Right cardiac atrium (tissue), 5 donors: ENCODE data around the gene MMP25. TPM values are rescaled to one million over a fixed set of nuclear protein-coding genes. Genes with fewer than 3 reads are reported as not detected.

Experiments
- ATAC-seq, 2 donors: fragments of 200-7000 bp; cut with Tn5 transposase; one replicate each; pipeline versions ENCODE4 v1.8.0 to v1.9.1; 2020; ENCODE audit warnings: moderate library complexity in 2 of 2, mild to moderate bottlenecking in 1 of 2
- DNase-seq, 3 donors: peaks; one replicate each; pipeline ENCODE4 v3.0.0-alpha.2; 2020
- H3K27ac ChIP-seq: one replicate; pipeline ENCODE4 v1.5.1; 2013; ENCODE audit warnings: mild to moderate bottlenecking, low read length, control low read depth, moderate library complexity
- H3K27me3 ChIP-seq: one replicate; pipeline ENCODE4 v1.6.1; 2013; ENCODE audit not compliant: control insufficient read depth, insufficient read depth
- H3K4me1 ChIP-seq: one replicate; pipeline ENCODE4 v1.6.1; 2013; ENCODE audit warnings: low read length; ENCODE audit not compliant: control insufficient read depth, insufficient read depth
- H3K4me3 ChIP-seq: one replicate; pipeline ENCODE4 v1.5.1; 2013; ENCODE audit warnings: low read length, control low read depth
- H3K9me3 ChIP-seq: one replicate; pipeline ENCODE4 v1.6.1; 2013; ENCODE audit warnings: low read length; ENCODE audit not compliant: control insufficient read depth
- WGBS: extraction: QIAGEN DNeasy Blood & Tissue Kit; methylation state at CpG from one replicate; pipeline ENCODE4 v1.1.7; 2013; 5-methylcytosine and 5-hydroxymethylcytosine counted together
- intact Hi-C, 4 donors: fragments of 100-400 bp; cut with DNase I; formaldehyde crosslinking; loops; one replicate each; pipeline versions ENCODE4 v1.11.0 to v1.14.0; 2022 to 2023
- polyA plus RNA-seq: library from polyadenylated mRNA; stranded (reverse); fragments of 200-250 nt; gene quantifications from one replicate; pipeline ENCODE4 v1.2.3, GENCODE V29; 2013
- total RNA-seq, 4 donors: library from RNA; stranded (reverse); fragmentation: NEBNext Ultra II Directional; extraction: Animal tissue kit (Norgen Biotek cat#: 25700); gene quantifications; one replicate each; pipeline ENCODE4 v1.2.1, GENCODE V29; 2021
- donor health status: healthy with polysubstance abuse.
- donor health status: DM: no; HTN: yes; CAD: no.
- donor health status: DM: no; HTN: no; CAD: no.
- donor health status: DM: no; HTN: yes; CAD: no; lungs with severe emphysema.
- donor health status: DM: yes; HTN: yes; CAD: no.

Gene MMP25
- total and polyA plus RNA-seq, 5 donors, result 0.68 to 1.7 (median 0.79) TPM

GRCh38 chr16:3088925-3089716, 42.8 kb downstream of the MMP25 start:
- H3K27ac ChIP-seq, result no peak overlapping the region
- WGBS, result 96% methylated on average over 71 of the region's 71 CpGs
- H3K4me3 ChIP-seq, result no peak overlapping the region
- no peaks in the 10 kb centered on the region for H3K9me3 ChIP-seq
- ATAC-seq, result no peak
- DNase-seq, result peak in 2 of 3 donors; percentile 49 to 51
- H3K27me3 ChIP-seq, result no peaks in the 10 kb centered on the region
- intact Hi-C loops, result no loop called here
- H3K4me1 ChIP-seq, result peaks cover 4% of the 10 kb centered on the region

- Histone ChIP-seq H3K4me3 (no peak overlapping the region), H3K27me3 (no peaks in the 10 kb centered on the region), H3K4me1 (peaks cover 4% of the 10 kb centered on the region), H3K27ac (no peak overlapping the region), H3K9me3 (no peaks in the 10 kb centered on the region)
- ATAC-seq (no peak), DNase-seq (peak in 1 of 3 donors; percentile 45)
- 97% methylated on average over 81 of the region's 81 CpGs for WGBS
- intact Hi-C loops, result no loop called here
These were observed 43.6 kb downstream of the MMP25 start for GRCh38 chr16:3089717-3090592.

GRCh38 chr16:3091551-3091950, 45.2 kb downstream of the MMP25 start:
- intact Hi-C loops, result no loop called here
- H3K27me3 ChIP-seq, result no peaks in the 10 kb centered on the region
- no peak for ATAC-seq
- no peaks in the 10 kb centered on the region for H3K9me3 ChIP-seq
- DNase-seq, result peak in 1 of 3 donors; percentile 45
- H3K4me1 ChIP-seq, result peaks cover 4% of the 10 kb centered on the region
- no peak overlapping the region for H3K4me3 ChIP-seq
- no peak overlapping the region for H3K27ac ChIP-seq
- WGBS, result 85% methylated on average over 8 of the region's 8 CpGs

- no peak for ATAC-seq
- intact Hi-C loops, result no loop called here
- no peaks in the 10 kb centered on the region for H3K9me3 ChIP-seq
- DNase-seq, result peak in 1 of 3 donors; percentile 53
- H3K4me3 ChIP-seq, result no peak overlapping the region
- H3K4me1 ChIP-seq, result peaks cover 4% of the 10 kb centered on the region
- WGBS, result 57% methylated on average over 20 of the region's 20 CpGs
- no peak overlapping the region for H3K27ac ChIP-seq
- H3K27me3 ChIP-seq, result no peaks in the 10 kb centered on the region
These were observed 46.2 kb downstream of the MMP25 start for GRCh38 chr16:3092501-3092941.

GRCh38 chr16:3094289-3095027, 48.1 kb downstream of the MMP25 start:
- peak in 2 of 3 donors; percentile 25 to 44 for DNase-seq
- WGBS, result 83% methylated on average over 22 of the region's 22 CpGs
- Histone ChIP-seq H3K27me3 (no peaks in the 10 kb centered on the region), H3K9me3 (no peaks in the 10 kb centered on the region), H3K4me1 (peaks cover under 1% of the 10 kb centered on the region), H3K27ac (no peak overlapping the region), H3K4me3 (no peak overlapping the region)
- no peak for ATAC-seq
- intact Hi-C loops, result no loop called here

GRCh38 chr16:3095869-3096268, 49.5 kb downstream of the MMP25 start:
- Histone ChIP-seq H3K4me3 (no peak overlapping the region), H3K27ac (no peak overlapping the region), H3K27me3 (no peaks in the 10 kb centered on the region), H3K4me1 (peaks cover 5% of the 10 kb centered on the region), H3K9me3 (no peaks in the 10 kb centered on the region)
- peak in 1 of 2 donors; percentile 32 for ATAC-seq
- WGBS, result 28% methylated on average over 4 of the region's 4 CpGs
- peak in 2 of 3 donors; percentile 67 to 71 for DNase-seq
- intact Hi-C loops, result no loop called here

- Histone ChIP-seq H3K4me1 (peaks cover 9% of the 10 kb centered on the region), H3K27ac (no peak overlapping the region), H3K27me3 (no peaks in the 10 kb centered on the region), H3K9me3 (no peaks in the 10 kb centered on the region), H3K4me3 (no peak overlapping the region)
- ATAC-seq, result no peak
- DNase-seq, result no peak
- 83% methylated on average over 6 of the region's 6 CpGs for WGBS
- intact Hi-C loops, result no loop called here
These were observed 50.0 kb downstream of the MMP25 start for GRCh38 chr16:3096362-3096761.

GRCh38 chr16:3097266-3097665, 50.9 kb downstream of the MMP25 start:
- Histone ChIP-seq H3K4me1 (peaks cover 10% of the 10 kb centered on the region), H3K4me3 (no peak overlapping the region), H3K9me3 (no peaks in the 10 kb centered on the region), H3K27ac (no peak overlapping the region), H3K27me3 (no peaks in the 10 kb centered on the region)
- no peak for ATAC-seq
- intact Hi-C loops, result no loop called here
- 52% methylated on average over 8 of the region's 8 CpGs for WGBS
- no peak for DNase-seq

GRCh38 chr16:3098459-3099394, 52.4 kb downstream of the MMP25 start, which contains the start of gene ZSCAN10:
TSS of gene ZSCAN10 (minus strand) at chr16:3099294. CDS start at chr16:3092937, 6,357 bp downstream.
- peak in 2 of 3 donors; percentile 45 to 58 for DNase-seq
- 39% methylated on average over 21 of the region's 21 CpGs for WGBS
- H3K27ac ChIP-seq, result no peak within 1 kb of the TSS
- H3K27me3 ChIP-seq, result no peaks in the 10 kb centered on the region
- intact Hi-C loops, result no loop called here
- peaks cover 10% of the 10 kb centered on the region for H3K4me1 ChIP-seq
- ATAC-seq, result no peak
- H3K4me3 ChIP-seq, result no peak within 1 kb of the TSS
- no peaks in the 10 kb centered on the region for H3K9me3 ChIP-seq

- H3K4me1 ChIP-seq, result peaks cover 10% of the 10 kb centered on the region
- ATAC-seq (no peak), DNase-seq (no peak)
- no peaks in the 10 kb centered on the region for H3K27me3 ChIP-seq
- H3K9me3 ChIP-seq, result no peaks in the 10 kb centered on the region
- no peak overlapping the region for H3K4me3 ChIP-seq
- intact Hi-C loops, result no loop called here
- H3K27ac ChIP-seq, result no peak overlapping the region
- WGBS, result 52% methylated on average over 5 of the region's 5 CpGs
These were observed 53.0 kb downstream of the MMP25 start for GRCh38 chr16:3099395-3099731.
